Measurements from ENCODE around the gene AGBL4.

Gene AGBL4

GRCh38 chr1:48746906-48747305 lies 1276.8 kb downstream of the AGBL4 start (continued):
- TF ChIP-seq CSRNP3 (CRISPR knock-in tag; IDR thresholded peaks at IDR 0.05) (no peak), ARNTL (CRISPR knock-in tag; IDR thresholded peaks at IDR 0.05; ENCODE audit: borderline replicate concordance, low read depth) (no peak), ESRRG (CRISPR knock-in tag; IDR thresholded peaks at IDR 0.05) (no peak), CREB5 (CRISPR knock-in tag; IDR thresholded peaks at IDR 0.05; ENCODE audit: low read depth) (no peak), GLIS3 (CRISPR knock-in tag; IDR thresholded peaks at IDR 0.05) (no peak), ZNF8 (CRISPR knock-in tag; IDR thresholded peaks at IDR 0.05) (no peak), PPARA (CRISPR knock-in tag; IDR thresholded peaks at IDR 0.05; ENCODE audit: borderline replicate concordance) (no peak)

GRCh38 chr1:48744032-48744431 lies 1279.7 kb downstream of the AGBL4 start:
- TF ChIP-seq OSR1 (CRISPR knock-in tag; IDR thresholded peaks at IDR 0.05), result no peak
- no peak for TF ChIP-seq ZNF70 (CRISPR knock-in tag; IDR thresholded peaks at IDR 0.05)
- TF ChIP-seq ZNF565 (CRISPR knock-in tag; conservative IDR thresholded peaks at IDR 0.05; ENCODE audit: low read depth), result no peak
- no peak for TF ChIP-seq SNAI2 (CRISPR knock-in tag; IDR thresholded peaks at IDR 0.05)
- no peak for TF ChIP-seq PPARA (CRISPR knock-in tag; IDR thresholded peaks at IDR 0.05; ENCODE audit: borderline replicate concordance)
- no peak for TF ChIP-seq ZFP30 (CRISPR knock-in tag; IDR thresholded peaks at IDR 0.05)
- no peak for TF ChIP-seq ARNTL (CRISPR knock-in tag; IDR thresholded peaks at IDR 0.05; ENCODE audit: borderline replicate concordance, low read depth)
- TF ChIP-seq BACH2 (CRISPR knock-in tag; IDR thresholded peaks at IDR 0.05; ENCODE audit: borderline replicate concordance), result no peak
- no peak for TF ChIP-seq ESRRG (CRISPR knock-in tag; IDR thresholded peaks at IDR 0.05)
- TF ChIP-seq TSHZ2 (CRISPR knock-in tag; IDR thresholded peaks at IDR 0.05), result no peak
- TF ChIP-seq CREB5 (CRISPR knock-in tag; IDR thresholded peaks at IDR 0.05; ENCODE audit: low read depth), result no peak
- no peak for TF ChIP-seq CSDC2 (CRISPR knock-in tag; IDR thresholded peaks at IDR 0.05)
- TF ChIP-seq GLIS3 (CRISPR knock-in tag; IDR thresholded peaks at IDR 0.05), result no peak
- no peak for TF ChIP-seq ZFP3 (CRISPR knock-in tag; IDR thresholded peaks at IDR 0.05)
- no peak for TF ChIP-seq TOX (CRISPR knock-in tag; IDR thresholded peaks at IDR 0.05; ENCODE audit: borderline replicate concordance)
- TF ChIP-seq TCF4 (CRISPR knock-in tag; IDR thresholded peaks at IDR 0.05; ENCODE audit: borderline replicate concordance), result no peak
- ATAC-seq, result no peak

DNA sequence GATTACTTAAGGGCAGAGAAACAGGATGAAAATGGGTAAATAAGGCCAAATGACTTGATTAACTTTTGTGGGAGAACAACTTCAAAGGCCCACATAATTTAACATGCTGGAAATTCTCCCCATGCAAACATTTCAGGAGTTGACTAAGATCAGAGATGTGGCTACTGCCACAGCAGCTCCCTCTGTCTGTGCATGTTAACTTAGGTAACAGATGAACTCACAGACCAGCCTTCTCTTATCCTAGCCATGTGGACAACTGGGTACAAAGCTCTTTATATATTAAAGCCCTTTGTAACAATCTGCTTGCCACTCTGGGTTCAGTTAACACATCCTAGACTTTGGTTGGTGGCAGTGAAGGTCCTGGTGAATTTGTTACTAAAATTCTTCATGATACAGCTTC lies 1280.3 kb downstream of the AGBL4 start:
- no peak for ATAC-seq
- TF ChIP-seq CREB5 (CRISPR knock-in tag; IDR thresholded peaks at IDR 0.05; ENCODE audit: low read depth), result no peak
- TF ChIP-seq TOX (CRISPR knock-in tag; IDR thresholded peaks at IDR 0.05; ENCODE audit: borderline replicate concordance), result no peak
- no peak for TF ChIP-seq ISL1 (CRISPR knock-in tag; IDR thresholded peaks at IDR 0.05)
- no peak for TF ChIP-seq CSDC2 (CRISPR knock-in tag; IDR thresholded peaks at IDR 0.05)

GRCh38 chr1:48741380-48741779 lies 1282.4 kb downstream of the AGBL4 start:
- no peak for ATAC-seq
- TF ChIP-seq ARNTL (CRISPR knock-in tag; IDR thresholded peaks at IDR 0.05; ENCODE audit: borderline replicate concordance, low read depth), result no peak
- no peak for TF ChIP-seq ZC3H10 (CRISPR knock-in tag; IDR thresholded peaks at IDR 0.05)
- no peak for TF ChIP-seq PATZ1 (CRISPR knock-in tag; IDR thresholded peaks at IDR 0.05; ENCODE audit: borderline replicate concordance)
- no peak for TF ChIP-seq TCF4 (CRISPR knock-in tag; IDR thresholded peaks at IDR 0.05; ENCODE audit: borderline replicate concordance)
- no peak for TF ChIP-seq BACH2 (CRISPR knock-in tag; IDR thresholded peaks at IDR 0.05; ENCODE audit: borderline replicate concordance)
